ENCODE measurements around the gene PTPN13.

DNA sequence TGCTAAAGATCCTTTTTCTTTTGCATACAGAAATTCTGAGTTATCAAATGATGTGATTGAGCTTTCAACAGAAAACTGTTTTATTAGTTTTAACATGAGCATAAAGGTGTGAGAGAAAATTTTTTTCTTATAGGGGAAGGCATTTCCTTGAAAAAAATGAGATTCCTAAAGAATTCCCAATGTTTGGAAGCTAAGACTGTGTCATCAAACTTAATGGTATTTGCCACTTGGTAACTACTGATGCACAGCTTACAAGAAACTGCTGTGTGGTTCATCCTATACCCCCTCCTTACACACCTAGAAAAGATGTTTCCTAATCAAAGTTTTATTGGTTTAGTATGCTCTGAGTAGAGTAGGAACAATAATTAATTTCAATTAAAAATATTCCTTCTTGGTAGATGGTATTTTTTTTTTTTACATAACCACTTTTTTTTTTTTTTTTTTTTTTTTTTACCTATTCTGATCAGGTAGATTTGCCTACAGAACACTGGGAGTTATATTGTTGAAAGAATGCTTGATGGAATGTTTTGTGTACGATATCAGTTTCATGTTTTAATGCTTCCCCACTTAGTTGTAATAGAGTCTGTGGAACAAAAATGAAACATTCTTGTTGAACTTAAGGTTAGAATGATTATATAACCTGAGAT is 6.0 kb downstream of the PTPN13 start:
- TF ChIP-seq, protein P1, sequence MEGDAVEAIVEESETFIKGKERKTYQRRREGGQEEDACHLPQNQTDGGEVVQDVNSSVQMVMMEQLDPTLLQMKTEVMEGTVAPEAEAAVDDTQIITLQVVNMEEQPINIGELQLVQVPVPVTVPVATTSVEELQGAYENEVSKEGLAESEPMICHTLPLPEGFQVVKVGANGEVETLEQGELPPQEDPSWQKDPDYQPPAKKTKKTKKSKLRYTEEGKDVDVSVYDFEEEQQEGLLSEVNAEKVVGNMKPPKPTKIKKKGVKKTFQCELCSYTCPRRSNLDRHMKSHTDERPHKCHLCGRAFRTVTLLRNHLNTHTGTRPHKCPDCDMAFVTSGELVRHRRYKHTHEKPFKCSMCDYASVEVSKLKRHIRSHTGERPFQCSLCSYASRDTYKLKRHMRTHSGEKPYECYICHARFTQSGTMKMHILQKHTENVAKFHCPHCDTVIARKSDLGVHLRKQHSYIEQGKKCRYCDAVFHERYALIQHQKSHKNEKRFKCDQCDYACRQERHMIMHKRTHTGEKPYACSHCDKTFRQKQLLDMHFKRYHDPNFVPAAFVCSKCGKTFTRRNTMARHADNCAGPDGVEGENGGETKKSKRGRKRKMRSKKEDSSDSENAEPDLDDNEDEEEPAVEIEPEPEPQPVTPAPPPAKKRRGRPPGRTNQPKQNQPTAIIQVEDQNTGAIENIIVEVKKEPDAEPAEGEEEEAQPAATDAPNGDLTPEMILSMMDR (IDR thresholded peaks at IDR 0.05), result no peak
- no peak for TF ChIP-seq POLR2A (IDR thresholded peaks at IDR 0.05)
